HAP-1 (cell line): Measurements from ENCODE around the gene WASL.

Experiments used
- DNase-seq, 2 experiments: peaks; one replicate each; pipeline ENCODE4 v3.0.0-alpha.2; 2016 to 2020; ENCODE audit warnings: low spot score in 2 of 2
- H3K27me3 ChIP-seq: fragments of 250-450 bp; sonication (Bioruptor Pico); 2 replicates; pipeline ENCODE4 v1.5.1; 2020; ENCODE audit warnings: low read depth, mild to moderate bottlenecking, moderate library complexity
- H3K36me3 ChIP-seq: fragments of 250-450 bp; sonication (Bioruptor Pico); replicated peaks from 2 replicates; pipeline ENCODE4 v1.5.1; 2020; ENCODE audit warnings: mild to moderate bottlenecking
- H3K4me1 ChIP-seq: fragments of 250-450 bp; sonication (Bioruptor Pico); 2 replicates; pipeline ENCODE4 v1.5.1; 2020; ENCODE audit warnings: mild to moderate bottlenecking
- H3K4me3 ChIP-seq: fragments of 250-450 bp; sonication (Bioruptor Pico); 2 replicates; pipeline ENCODE4 v1.5.1; 2020; ENCODE audit warnings: mild to moderate bottlenecking, moderate library complexity
- H3K9me3 ChIP-seq: fragments of 250-450 bp; sonication (Bioruptor Pico); 2 replicates; pipeline ENCODE4 v1.5.1; 2020; ENCODE audit warnings: mild to moderate bottlenecking, moderate library complexity
- in situ Hi-C: fragments of 300-500 bp; cut with MboI; formaldehyde crosslinking; loops from 3 replicates; pipeline ENCODE4 v1.14.3; 2020; ENCODE audit warnings: low sequenced_read_pairs, inconsistent platforms, mixed read lengths

The WASL gene

DNA sequence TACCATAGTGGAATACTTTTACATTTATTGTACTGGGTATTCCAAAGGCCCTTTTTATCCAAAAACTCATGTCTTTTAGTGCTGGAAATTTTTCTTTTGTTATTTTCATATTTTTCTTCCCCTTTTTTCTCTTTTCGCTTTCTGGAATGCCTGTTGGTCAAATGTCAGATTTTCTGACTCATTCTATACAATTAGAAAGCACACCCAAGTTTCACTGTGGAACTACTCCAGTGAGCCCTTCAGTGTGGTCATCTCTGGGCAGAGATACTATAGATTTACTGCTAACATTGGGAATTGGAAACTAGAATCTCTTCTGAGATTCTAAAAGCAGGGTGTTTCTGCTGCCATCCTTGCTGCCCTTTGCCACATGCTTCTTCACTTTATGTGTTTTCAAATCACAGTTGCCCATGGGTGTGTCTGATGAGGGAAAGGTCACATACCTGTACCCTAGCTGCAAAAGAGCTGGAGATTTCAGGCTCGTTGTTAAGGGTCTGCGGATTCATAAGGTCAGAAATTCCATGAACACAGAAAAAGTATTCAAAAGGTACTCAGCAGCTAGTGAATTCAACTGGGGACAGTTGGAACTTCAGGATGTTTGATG lies 5.6 kb upstream of the WASL start:
- Histone ChIP-seq H3K9me3 (no peaks in the 10 kb centered on the region), H3K4me3 (no peak overlapping the region), H3K4me1 (peaks cover 29% of the 10 kb centered on the region), H3K27me3 (no peaks in the 10 kb centered on the region), H3K36me3 (no peaks in the 10 kb centered on the region)
- in situ Hi-C loops, result no loop called here
- no peak for DNase-seq

DNA sequence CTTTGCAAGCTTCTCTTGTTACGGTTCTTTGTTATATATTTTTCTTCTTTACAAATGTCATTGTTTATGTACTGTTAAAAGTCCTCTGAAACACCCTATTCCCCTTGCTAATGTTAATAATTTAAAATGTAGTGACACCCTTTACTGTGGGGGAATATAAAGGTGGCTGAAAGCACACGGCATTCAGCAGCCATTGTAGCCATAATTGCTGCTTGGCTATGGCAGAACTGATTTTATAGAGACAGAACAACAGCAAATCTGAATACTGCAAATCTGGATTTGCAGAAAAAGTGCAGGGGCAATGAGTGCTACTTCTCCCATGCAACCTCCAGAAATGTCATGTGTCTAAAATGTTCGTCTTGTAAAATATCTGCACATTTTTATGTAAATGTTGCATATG lies 3.7 kb upstream of the WASL start:
- Histone ChIP-seq H3K4me3 (peak overlapping the region; percentile 80), H3K9me3 (no peaks in the 10 kb centered on the region), H3K36me3 (no peaks in the 10 kb centered on the region), H3K27me3 (no peaks in the 10 kb centered on the region), H3K4me1 (peaks cover 29% of the 10 kb centered on the region)
- peak; percentile 59 to 90 for DNase-seq
- in situ Hi-C loops, result no loop called here

DNA sequence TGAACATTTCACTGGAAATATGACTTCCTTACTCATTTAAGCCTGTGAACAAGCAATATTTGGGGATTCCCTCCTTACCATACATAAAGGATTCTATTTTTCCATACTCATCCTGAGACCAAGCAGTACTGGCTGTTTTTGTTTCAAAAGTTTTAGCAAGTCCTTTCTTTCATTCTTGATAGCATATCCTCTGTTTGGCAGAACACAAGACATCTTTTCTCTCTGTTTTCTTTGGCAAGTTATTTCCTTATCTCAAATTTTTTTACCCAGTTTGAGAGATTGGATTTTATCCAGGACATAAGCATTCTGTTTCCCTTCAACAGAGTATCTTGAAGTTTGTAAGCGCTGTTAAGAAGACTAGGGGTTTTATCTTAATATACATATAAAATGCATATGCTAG lies 3.0 kb upstream of the WASL start:
- peaks cover 29% of the 10 kb centered on the region for H3K4me1 ChIP-seq
- no peaks in the 10 kb centered on the region for H3K27me3 ChIP-seq
- in situ Hi-C loops, result no loop called here
- H3K36me3 ChIP-seq, result no peaks in the 10 kb centered on the region
- no peak for DNase-seq
- H3K9me3 ChIP-seq, result no peaks in the 10 kb centered on the region
- H3K4me3 ChIP-seq, result peak overlapping the region; percentile 80

DNA sequence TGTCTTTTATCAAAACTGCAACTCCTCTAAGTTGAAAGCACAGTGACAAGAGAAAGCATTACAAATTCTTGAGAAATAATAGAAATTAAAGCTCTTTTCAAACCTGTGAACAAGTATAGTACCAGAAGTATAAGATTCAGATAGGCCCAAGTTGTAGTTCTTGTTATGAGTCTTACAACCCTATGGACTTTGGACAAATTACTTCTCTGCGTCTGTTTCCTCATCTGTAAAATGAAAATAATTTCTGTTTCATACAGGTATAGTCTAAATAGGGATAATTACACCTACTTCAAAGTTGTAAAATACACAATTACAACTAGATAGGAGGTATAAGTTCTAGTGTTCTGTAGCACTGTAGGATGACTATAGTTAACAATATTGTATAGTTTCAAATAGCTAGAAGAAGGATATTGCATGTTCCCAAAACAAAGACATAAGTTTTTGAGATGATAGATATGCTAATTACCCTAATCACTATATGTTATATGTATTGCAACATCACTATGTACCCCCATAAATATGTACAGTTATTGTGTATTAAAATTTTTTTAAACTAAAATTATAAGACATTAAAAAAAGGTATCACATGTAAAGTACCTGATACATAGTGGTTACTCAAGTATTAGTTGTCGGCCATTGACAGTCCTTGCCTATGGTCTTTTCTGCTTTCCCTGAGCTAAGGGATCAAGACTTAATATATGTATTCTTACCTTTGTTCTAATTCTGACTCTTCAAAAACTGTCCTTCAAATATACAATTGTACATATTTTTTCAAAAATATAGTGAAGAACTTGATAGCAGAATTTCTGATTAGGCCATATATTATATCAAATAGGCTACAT lies 1.8 kb upstream of the WASL start:
- Histone ChIP-seq H3K4me1 (peaks cover 39% of the 10 kb centered on the region), H3K9me3 (no peaks in the 10 kb centered on the region), H3K36me3 (no peaks in the 10 kb centered on the region), H3K4me3 (peak overlapping the region; percentile 80), H3K27me3 (no peaks in the 10 kb centered on the region)
- no peak for DNase-seq
- in situ Hi-C loops, result no loop called here

DNA sequence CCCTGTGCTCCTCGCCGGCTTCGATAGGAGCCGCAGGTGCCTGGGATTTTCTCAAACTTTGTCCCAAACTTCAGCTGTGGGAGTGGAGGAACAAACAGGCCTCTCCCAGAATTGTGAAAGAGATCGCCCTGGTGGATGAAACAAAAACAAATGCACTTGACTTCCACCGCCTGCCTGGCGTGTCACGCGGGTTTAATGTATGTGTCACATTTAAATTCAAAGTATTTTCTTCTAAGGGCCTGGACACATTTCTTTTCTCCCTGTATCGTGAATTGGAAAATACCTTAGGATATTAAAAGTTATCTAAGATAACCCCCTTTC lies 694 bp upstream of the WASL start:
- Histone ChIP-seq H3K4me1 (peaks cover 50% of the 10 kb centered on the region), H3K4me3 (peak overlapping the region; percentile 80), H3K27me3 (no peaks in the 10 kb centered on the region), H3K36me3 (no peaks in the 10 kb centered on the region), H3K9me3 (no peaks in the 10 kb centered on the region)
- DNase-seq, result no peak
- in situ Hi-C loops, result no loop called here

DNA sequence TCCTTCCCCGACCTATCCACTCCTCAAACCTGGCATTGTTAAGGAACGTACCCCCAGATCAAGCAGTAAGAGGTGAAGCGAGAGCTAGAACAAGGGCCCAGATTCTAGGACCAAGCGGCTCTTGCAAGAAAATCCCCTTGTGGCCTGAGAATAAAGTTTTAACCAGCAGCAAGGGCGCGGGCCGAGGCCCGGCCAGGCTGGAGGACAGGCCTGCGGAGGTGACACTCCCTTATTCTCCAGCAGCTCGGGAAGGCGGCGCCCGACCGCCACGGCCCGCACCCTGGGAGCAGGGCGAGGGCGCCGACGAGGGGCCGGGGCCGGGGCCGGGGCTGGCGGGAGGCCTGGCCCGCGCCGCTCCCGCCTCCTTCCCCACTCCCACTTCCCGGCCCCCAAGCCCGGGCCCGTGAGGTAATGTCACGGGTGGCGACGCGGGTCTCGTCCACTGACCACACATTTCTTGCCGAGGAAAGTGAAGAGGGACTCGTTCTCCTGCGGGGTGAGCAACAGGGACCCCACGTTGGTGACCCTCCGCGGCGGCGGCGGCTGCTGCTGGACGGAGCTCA lies 551 bp downstream of the WASL start:
- peak in 1 of 2 experiments; percentile 50 for DNase-seq
- Histone ChIP-seq H3K27me3 (no peaks in the 10 kb centered on the region), H3K36me3 (no peaks in the 10 kb centered on the region), H3K4me1 (peaks cover 51% of the 10 kb centered on the region), H3K4me3 (peak overlapping the region; percentile 80), H3K9me3 (no peaks in the 10 kb centered on the region)
- in situ Hi-C loops, result no loop called here

DNA sequence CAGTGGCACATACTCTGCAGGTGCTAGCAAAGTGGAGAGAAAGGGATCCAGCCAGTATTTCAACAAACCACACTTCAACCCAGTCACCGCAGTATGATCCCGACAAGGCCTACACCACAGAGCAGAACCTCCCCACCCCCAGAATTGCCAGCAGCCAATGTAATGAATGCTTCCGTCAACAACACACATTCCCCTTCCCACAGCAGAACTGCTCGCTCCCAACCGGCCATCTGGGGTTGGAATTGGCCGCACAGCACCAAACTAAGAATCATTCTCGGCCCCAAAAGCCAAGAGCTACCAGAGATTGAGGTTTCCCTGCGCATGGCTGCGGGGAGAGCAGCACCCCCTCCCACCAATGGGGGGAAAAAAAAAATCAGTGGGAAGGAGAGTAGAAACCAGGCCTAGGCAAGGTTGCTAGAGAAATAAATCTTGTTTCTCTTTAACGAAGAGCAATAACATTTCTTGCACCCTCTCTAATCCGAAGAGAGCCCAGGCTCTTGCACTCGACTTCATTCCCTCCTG lies 1.1 kb downstream of the WASL start:
- DNase-seq, result peak; percentile 80 to 86
- no peaks in the 10 kb centered on the region for H3K36me3 ChIP-seq
- H3K4me3 ChIP-seq, result peak overlapping the region; percentile 80
- in situ Hi-C loops, result no loop called here
- peaks cover 46% of the 10 kb centered on the region for H3K4me1 ChIP-seq
- no peaks in the 10 kb centered on the region for H3K9me3 ChIP-seq
- H3K27me3 ChIP-seq, result no peaks in the 10 kb centered on the region

DNA sequence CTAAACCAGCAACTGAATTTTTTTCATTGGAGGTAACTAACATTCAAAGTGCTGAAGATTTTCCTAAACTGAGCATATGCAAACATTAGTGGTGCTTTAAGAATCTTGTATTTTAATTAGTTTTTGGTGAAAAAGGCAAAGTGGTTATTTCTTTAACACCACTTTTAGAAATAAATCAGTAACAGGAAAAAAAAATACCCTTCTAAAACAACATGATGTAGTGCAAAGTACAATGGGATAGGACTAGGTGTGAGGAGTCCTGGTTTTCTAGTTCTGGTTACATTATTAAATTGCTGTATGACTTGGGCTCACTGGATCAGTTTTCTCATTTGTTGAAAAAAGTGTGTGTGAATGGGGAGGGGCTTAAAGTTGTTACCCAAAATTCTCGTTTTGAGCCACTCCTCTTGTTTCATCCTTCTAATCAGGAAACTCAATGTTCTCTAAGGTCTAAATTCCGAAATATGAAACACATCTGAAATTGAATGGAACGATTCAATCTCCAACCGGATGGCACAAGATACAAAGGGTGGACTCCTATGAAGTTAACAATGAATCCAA lies 1.8 kb downstream of the WASL start:
- peaks cover 41% of the 10 kb centered on the region for H3K4me1 ChIP-seq
- no peaks in the 10 kb centered on the region for H3K36me3 ChIP-seq
- DNase-seq, result peak in 1 of 2 experiments; percentile 36
- in situ Hi-C loops, result no loop called here
- peak overlapping the region; percentile 80 for H3K4me3 ChIP-seq
- no peaks in the 10 kb centered on the region for H3K27me3 ChIP-seq
- no peaks in the 10 kb centered on the region for H3K9me3 ChIP-seq

DNA sequence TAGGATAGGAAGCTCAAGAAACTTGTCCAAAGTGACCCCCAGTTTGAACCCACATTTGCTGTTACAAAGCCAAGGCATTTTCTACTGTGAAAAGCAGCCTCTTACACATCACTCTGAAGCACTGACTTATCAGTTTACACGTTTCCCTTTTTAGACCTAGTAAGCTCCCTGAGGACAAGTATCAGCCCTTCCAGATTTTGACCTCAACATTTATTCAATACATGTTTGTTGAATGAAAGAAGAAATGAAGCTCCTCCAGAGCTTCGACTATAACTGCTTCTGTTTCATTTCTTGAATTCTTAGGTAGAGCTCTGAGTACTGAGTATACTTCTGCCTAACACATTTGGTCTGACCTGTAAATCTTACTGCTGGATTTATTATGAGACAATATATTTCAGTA lies 2.7 kb downstream of the WASL start:
- Histone ChIP-seq H3K9me3 (no peaks in the 10 kb centered on the region), H3K4me1 (peaks cover 34% of the 10 kb centered on the region), H3K4me3 (peak overlapping the region; percentile 80), H3K36me3 (no peaks in the 10 kb centered on the region), H3K27me3 (no peaks in the 10 kb centered on the region)
- no peak for DNase-seq
- in situ Hi-C loops, result no loop called here

DNA sequence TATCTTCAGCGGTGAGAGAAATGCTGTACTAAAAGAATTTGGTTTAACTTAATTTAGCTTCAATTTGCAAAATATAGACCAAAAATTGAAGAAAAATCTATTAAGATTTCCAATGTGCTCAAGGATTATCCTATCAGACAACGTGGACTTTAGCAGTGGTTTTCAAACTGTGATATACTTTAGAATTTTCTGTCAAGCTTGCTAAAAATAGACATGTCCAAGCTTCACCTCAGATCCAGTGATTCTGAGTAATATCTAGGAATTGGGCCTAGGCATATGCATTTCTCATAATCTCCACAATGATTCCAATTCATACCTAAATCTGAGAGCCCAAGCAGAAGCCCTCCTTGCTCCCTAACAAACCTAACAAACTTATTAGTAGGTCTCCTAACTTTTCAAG lies 3.4 kb downstream of the WASL start:
- Histone ChIP-seq H3K9me3 (no peaks in the 10 kb centered on the region), H3K4me3 (no peak overlapping the region), H3K36me3 (no peaks in the 10 kb centered on the region), H3K4me1 (peaks cover 34% of the 10 kb centered on the region), H3K27me3 (no peaks in the 10 kb centered on the region)
- DNase-seq, result no peak
- in situ Hi-C loops, result no loop called here

DNA sequence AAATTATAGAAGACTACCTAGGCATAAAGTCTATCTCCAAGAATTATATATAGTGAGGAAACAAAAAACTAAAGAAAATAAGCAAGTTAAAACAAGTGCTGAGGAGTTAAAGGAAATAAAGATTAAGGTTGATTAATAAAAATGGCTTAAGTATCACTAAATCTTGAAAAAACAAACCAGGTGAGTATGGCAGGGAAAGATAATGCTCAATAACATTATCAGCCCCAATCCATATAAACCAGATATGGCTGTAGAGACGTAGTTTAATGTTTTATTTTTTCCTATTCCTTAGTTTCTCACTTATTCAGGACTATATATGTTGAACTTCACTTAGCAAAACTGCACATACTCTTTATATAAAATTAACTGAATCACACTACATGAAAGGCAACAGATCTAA lies 4.4 kb downstream of the WASL start:
- peaks cover 34% of the 10 kb centered on the region for H3K4me1 ChIP-seq
- no peaks in the 10 kb centered on the region for H3K36me3 ChIP-seq
- no peaks in the 10 kb centered on the region for H3K27me3 ChIP-seq
- in situ Hi-C loops, result no loop called here
- H3K9me3 ChIP-seq, result no peaks in the 10 kb centered on the region
- DNase-seq, result no peak
- no peak overlapping the region for H3K4me3 ChIP-seq

DNA sequence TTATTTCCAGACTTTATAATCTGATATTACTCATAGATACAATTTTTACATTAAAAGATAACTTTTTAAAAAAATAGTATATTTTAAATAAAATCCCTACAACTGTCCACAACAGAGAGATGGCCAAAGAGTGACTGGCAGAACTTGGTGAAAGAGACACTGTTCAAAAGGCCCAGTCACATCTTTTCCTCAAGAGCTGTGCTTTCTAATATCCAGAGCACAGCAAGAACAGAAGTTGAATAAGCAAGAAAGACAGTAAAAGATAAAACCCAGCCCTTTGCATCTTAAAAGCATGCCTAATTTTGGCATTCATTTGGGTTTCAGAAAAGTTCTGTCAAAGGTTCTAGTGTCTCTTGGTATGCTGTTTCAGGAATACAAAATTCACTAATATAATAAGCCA lies 6.9 kb downstream of the WASL start:
- no peaks in the 10 kb centered on the region for H3K36me3 ChIP-seq
- no peaks in the 10 kb centered on the region for H3K9me3 ChIP-seq
- no peak overlapping the region for H3K4me3 ChIP-seq
- peaks cover 34% of the 10 kb centered on the region for H3K4me1 ChIP-seq
- in situ Hi-C loops, result no loop called here
- no peak for DNase-seq
- no peaks in the 10 kb centered on the region for H3K27me3 ChIP-seq

DNA sequence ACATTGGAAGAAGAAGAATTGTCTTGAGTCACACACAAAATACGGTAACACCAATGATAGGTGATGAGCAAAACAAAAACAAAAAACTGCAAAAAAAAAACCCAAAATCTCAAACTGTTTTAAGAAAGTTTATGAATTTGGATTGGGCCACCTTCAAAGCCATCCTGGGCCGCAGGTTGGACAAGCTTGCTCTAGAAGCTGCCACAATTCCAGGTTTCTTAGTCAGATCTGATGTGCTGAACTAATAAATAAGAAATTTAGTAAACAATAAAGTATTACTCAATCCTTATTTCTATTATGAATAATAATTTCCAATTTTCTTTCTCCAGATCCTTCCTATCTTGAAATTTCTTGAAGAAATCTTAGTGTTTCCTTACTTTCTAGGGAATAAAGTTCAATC lies 10.0 kb downstream of the WASL start:
- Histone ChIP-seq H3K27me3 (no peaks in the 10 kb centered on the region), H3K4me1 (peaks cover 6% of the 10 kb centered on the region), H3K9me3 (no peaks in the 10 kb centered on the region), H3K36me3 (no peaks in the 10 kb centered on the region), H3K4me3 (no peak overlapping the region)
- in situ Hi-C loops, result no loop called here
- no peak for DNase-seq

DNA sequence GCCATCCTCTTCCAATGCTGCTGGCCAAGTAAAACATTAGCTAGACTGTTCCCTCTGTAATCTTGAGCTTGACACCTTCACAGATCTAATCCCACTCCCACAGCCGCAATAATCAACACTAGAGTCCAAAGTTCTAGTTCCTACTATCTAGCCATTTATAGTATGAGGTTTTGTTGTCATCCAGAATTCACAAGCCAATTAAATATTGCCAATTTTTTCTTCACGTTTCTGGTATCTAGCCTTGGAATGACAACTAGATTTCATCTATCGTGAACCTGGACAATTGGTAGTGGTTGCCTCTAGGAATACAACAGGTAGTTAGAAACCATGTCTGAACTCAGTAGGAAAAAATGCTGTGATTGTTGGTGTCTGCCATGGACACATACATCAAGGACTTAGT lies 10.4 kb downstream of the WASL start:
- no peak for DNase-seq
- Histone ChIP-seq H3K4me3 (no peak overlapping the region), H3K9me3 (no peaks in the 10 kb centered on the region), H3K36me3 (no peaks in the 10 kb centered on the region), H3K27me3 (no peaks in the 10 kb centered on the region), H3K4me1 (peaks cover 2% of the 10 kb centered on the region)
- in situ Hi-C loops, result no loop called here
